Stimulated activated naive CD8-positive, alpha-beta T cell treated with anti-CD3 and anti-CD28 coated beads, Interleukin-15, Interleukin-2, amounts not matched to agents 100 ng/mL and 50 ng/mL, for 24 hours (primary cell): Measurements from ENCODE around the gene CELA2A.
A peak's percentile ranks its signal among the peaks of the same experiment; 100 is the strongest.
"Not testable (repeated sequence)": the region's sequence is repeated elsewhere in the genome, so short reads cannot be mapped to it uniquely, and the experiment has no call there.

Experiments used
- H3K27ac Mint-ChIP-seq: one replicate; pipeline ENCODE4 v1.8.0; 2021; ENCODE audit warnings: mild to moderate bottlenecking, mixed read lengths
- H3K27me3 Mint-ChIP-seq: one replicate; pipeline ENCODE4 v1.8.0; 2021; ENCODE audit warnings: mixed read lengths
- H3K36me3 Mint-ChIP-seq: one replicate; pipeline ENCODE4 v1.8.0; 2021; ENCODE audit warnings: low read depth, mixed read lengths
- H3K4me1 Mint-ChIP-seq: one replicate; pipeline ENCODE4 v1.8.0; 2021; ENCODE audit warnings: low read depth, mixed read lengths
- H3K4me3 Mint-ChIP-seq: one replicate; pipeline ENCODE4 v1.8.0; 2021; ENCODE audit warnings: mild to moderate bottlenecking, mixed read lengths
- H3K9me3 Mint-ChIP-seq: one replicate; pipeline ENCODE4 v1.8.0; 2021; ENCODE audit warnings: mixed read lengths

The CELA2A gene

GRCh38 chr1:15508700-15509487, 52.4 kb downstream of the CELA2A start:
- Mint-ChIP-seq H3K4me1 (no peaks in the 10 kb centered on the region), H3K27me3 (no peaks in the 10 kb centered on the region), H3K36me3 (peaks cover 14% of the 10 kb centered on the region), H3K9me3 (no peaks in the 10 kb centered on the region), H3K27ac (no peak overlapping the region), H3K4me3 (no peak overlapping the region)

GRCh38 chr1:15509586-15509985, 53.1 kb downstream of the CELA2A start:
- H3K4me1 Mint-ChIP-seq: no peaks in the 10 kb centered on the region
- H3K4me3 Mint-ChIP-seq: no peak overlapping the region
- no peak overlapping the region for H3K27ac Mint-ChIP-seq
- no peaks in the 10 kb centered on the region for H3K27me3 Mint-ChIP-seq
- H3K9me3 Mint-ChIP-seq: no peaks in the 10 kb centered on the region
- peaks cover 14% of the 10 kb centered on the region for H3K36me3 Mint-ChIP-seq

GRCh38 chr1:15510611-15511405, 54.3 kb downstream of the CELA2A start:
- H3K36me3 Mint-ChIP-seq: peaks cover 21% of the 10 kb centered on the region
- no peak overlapping the region for H3K27ac Mint-ChIP-seq

GRCh38 chr1:15513192-15513591, 56.7 kb downstream of the CELA2A start:
- Mint-ChIP-seq H3K27ac (no peak overlapping the region), H3K27me3 (no peaks in the 10 kb centered on the region)

More at GRCh38 chr1:15510611-15511405, 54.3 kb downstream of the CELA2A start:
- H3K4me3 Mint-ChIP-seq: no peak overlapping the region
- H3K9me3 Mint-ChIP-seq: no peaks in the 10 kb centered on the region
- no peaks in the 10 kb centered on the region for H3K27me3 Mint-ChIP-seq
- H3K4me1 Mint-ChIP-seq: peaks cover 8% of the 10 kb centered on the region

GRCh38 chr1:15513919-15514318, 57.4 kb downstream of the CELA2A start:
- Mint-ChIP-seq H3K36me3 (peaks cover 37% of the 10 kb centered on the region), H3K27ac (no peak overlapping the region), H3K4me3 (no peak overlapping the region), H3K4me1 (peaks cover 8% of the 10 kb centered on the region), H3K9me3 (no peaks in the 10 kb centered on the region), H3K27me3 (no peaks in the 10 kb centered on the region)

More at GRCh38 chr1:15513192-15513591, 56.7 kb downstream of the CELA2A start:
- Mint-ChIP-seq H3K36me3 (peaks cover 37% of the 10 kb centered on the region), H3K9me3 (no peaks in the 10 kb centered on the region), H3K4me3 (no peak overlapping the region), H3K4me1 (peaks cover 8% of the 10 kb centered on the region)

- H3K36me3 Mint-ChIP-seq: peaks cover 37% of the 10 kb centered on the region
- not testable (repeated sequence) for H3K27ac Mint-ChIP-seq, H3K9me3 Mint-ChIP-seq, H3K27me3 Mint-ChIP-seq, H3K4me3 Mint-ChIP-seq, H3K4me1 Mint-ChIP-seq
Observed at GRCh38 chr1:15514557-15514956, 58.0 kb downstream of the CELA2A start.

GRCh38 chr1:15515022-15515663, 58.6 kb downstream of the CELA2A start:
- H3K9me3 Mint-ChIP-seq: no peaks in the 10 kb centered on the region
- H3K36me3 Mint-ChIP-seq: peaks cover 37% of the 10 kb centered on the region
- H3K4me1 Mint-ChIP-seq: peaks cover 8% of the 10 kb centered on the region
- H3K4me3 Mint-ChIP-seq: peak overlapping the region; percentile 27
- no peaks in the 10 kb centered on the region for H3K27me3 Mint-ChIP-seq
- peak overlapping the region; percentile 72 for H3K27ac Mint-ChIP-seq

- no peaks in the 10 kb centered on the region for H3K27me3 Mint-ChIP-seq
- no peak overlapping the region for H3K4me3 Mint-ChIP-seq
- peaks cover 20% of the 10 kb centered on the region for H3K4me1 Mint-ChIP-seq
- peaks cover 23% of the 10 kb centered on the region for H3K36me3 Mint-ChIP-seq
- H3K27ac Mint-ChIP-seq: no peak overlapping the region
- H3K9me3 Mint-ChIP-seq: no peaks in the 10 kb centered on the region
Observed at GRCh38 chr1:15519625-15520024, 63.1 kb downstream of the CELA2A start.

GRCh38 chr1:15521206-15521906, 64.8 kb downstream of the CELA2A start:
- not testable (repeated sequence) for H3K27ac Mint-ChIP-seq, H3K27me3 Mint-ChIP-seq, H3K4me3 Mint-ChIP-seq, H3K9me3 Mint-ChIP-seq
- H3K4me1 Mint-ChIP-seq: peaks cover 28% of the 10 kb centered on the region
- H3K36me3 Mint-ChIP-seq: peaks cover 15% of the 10 kb centered on the region
